ENCODE measurements around the gene USP15.

DNA sequence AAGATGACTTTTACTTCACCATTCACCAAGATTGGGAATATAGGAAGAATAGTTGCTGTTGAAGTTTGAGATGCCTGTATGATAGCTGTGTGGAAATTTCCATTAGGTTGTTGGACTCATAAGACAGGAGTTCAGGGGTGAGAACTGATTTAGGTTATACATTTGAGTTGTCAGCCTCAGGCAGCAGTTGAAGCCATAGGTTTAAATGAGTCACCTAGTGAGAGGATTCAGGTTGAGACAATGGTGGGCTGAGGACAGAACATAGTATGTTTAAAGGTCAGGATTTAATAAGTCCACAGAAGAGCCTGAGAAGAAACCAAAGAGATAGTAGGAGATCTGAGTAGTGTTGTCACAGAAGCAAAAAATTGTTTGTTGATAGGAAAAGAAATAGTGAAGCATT, 142.8 kb downstream of the USP15 start:
- TF ChIP-seq, protein P1, sequence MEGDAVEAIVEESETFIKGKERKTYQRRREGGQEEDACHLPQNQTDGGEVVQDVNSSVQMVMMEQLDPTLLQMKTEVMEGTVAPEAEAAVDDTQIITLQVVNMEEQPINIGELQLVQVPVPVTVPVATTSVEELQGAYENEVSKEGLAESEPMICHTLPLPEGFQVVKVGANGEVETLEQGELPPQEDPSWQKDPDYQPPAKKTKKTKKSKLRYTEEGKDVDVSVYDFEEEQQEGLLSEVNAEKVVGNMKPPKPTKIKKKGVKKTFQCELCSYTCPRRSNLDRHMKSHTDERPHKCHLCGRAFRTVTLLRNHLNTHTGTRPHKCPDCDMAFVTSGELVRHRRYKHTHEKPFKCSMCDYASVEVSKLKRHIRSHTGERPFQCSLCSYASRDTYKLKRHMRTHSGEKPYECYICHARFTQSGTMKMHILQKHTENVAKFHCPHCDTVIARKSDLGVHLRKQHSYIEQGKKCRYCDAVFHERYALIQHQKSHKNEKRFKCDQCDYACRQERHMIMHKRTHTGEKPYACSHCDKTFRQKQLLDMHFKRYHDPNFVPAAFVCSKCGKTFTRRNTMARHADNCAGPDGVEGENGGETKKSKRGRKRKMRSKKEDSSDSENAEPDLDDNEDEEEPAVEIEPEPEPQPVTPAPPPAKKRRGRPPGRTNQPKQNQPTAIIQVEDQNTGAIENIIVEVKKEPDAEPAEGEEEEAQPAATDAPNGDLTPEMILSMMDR (IDR thresholded peaks at IDR 0.05; ENCODE audit: low read depth, low read length) = no peak
- no peak for TF ChIP-seq EZH2phosphoT487 (IDR thresholded peaks at IDR 0.05; ENCODE audit: low read depth)

All from OCI-LY3 (cell line).